ENCODE data around the gene NRXN3. TPM values are rescaled to one million over a fixed set of nuclear protein-coding genes. Genes with fewer than 3 reads are reported as not detected.

NRXN3 gene
- total RNA-seq, 1 donor, result 2.5 TPM

GRCh38 chr14:79656496-79656895, 1486.3 kb downstream of the NRXN3 start:
- no peak overlapping the region for H3K27ac ChIP-seq (ENCODE audit: low read depth, low read length)
- no peak overlapping the region for H2AFZ ChIP-seq (ENCODE audit: low read length)
- no peaks in the 10 kb centered on the region for H3K79me2 ChIP-seq (ENCODE audit: insufficient read depth, low read length)
- H4K20me1 ChIP-seq (ENCODE audit: insufficient read depth, low read length), result no peaks in the 10 kb centered on the region
- no peaks in the 10 kb centered on the region for H3K9me3 ChIP-seq (ENCODE audit: low read depth, low read length)
- TF ChIP-seq CTCF (IDR thresholded peaks at IDR 0.05; ENCODE audit: extremely low read depth, low read depth, low read length), result no peak
- DNase-seq (ENCODE audit: insufficient read length, low spot score, missing footprints), result no peak
- H3K36me3 ChIP-seq (ENCODE audit: insufficient read depth, low read length), result no peaks in the 10 kb centered on the region
- no peak overlapping the region for H3K4me3 ChIP-seq (ENCODE audit: insufficient read depth, low read length)
- no peak overlapping the region for H3K4me2 ChIP-seq (ENCODE audit: insufficient read depth, low read length)
- H3K4me1 ChIP-seq (ENCODE audit: insufficient read depth, low read length), result no peaks in the 10 kb centered on the region
- no peaks in the 10 kb centered on the region for H3K27me3 ChIP-seq (ENCODE audit: insufficient read depth, low read length)

- H3K4me2 ChIP-seq (ENCODE audit: insufficient read depth, low read length), result no peak overlapping the region
- no peak for TF ChIP-seq CTCF (IDR thresholded peaks at IDR 0.05; ENCODE audit: extremely low read depth, low read depth, low read length)
- no peaks in the 10 kb centered on the region for H4K20me1 ChIP-seq (ENCODE audit: insufficient read depth, low read length)
- no peaks in the 10 kb centered on the region for H3K9me3 ChIP-seq (ENCODE audit: low read depth, low read length)
- no peaks in the 10 kb centered on the region for H3K27me3 ChIP-seq (ENCODE audit: insufficient read depth, low read length)
- no peaks in the 10 kb centered on the region for H3K79me2 ChIP-seq (ENCODE audit: insufficient read depth, low read length)
- H3K4me3 ChIP-seq (ENCODE audit: insufficient read depth, low read length), result no peak overlapping the region
- no peak for DNase-seq (ENCODE audit: insufficient read length, low spot score, missing footprints)
- no peak overlapping the region for H2AFZ ChIP-seq (ENCODE audit: low read length)
- H3K36me3 ChIP-seq (ENCODE audit: insufficient read depth, low read length), result no peaks in the 10 kb centered on the region
- no peaks in the 10 kb centered on the region for H3K4me1 ChIP-seq (ENCODE audit: insufficient read depth, low read length)
- no peak overlapping the region for H3K27ac ChIP-seq (ENCODE audit: low read depth, low read length)
Measured at GRCh38 chr14:79658221-79658620, 1488.0 kb downstream of the NRXN3 start.

- DNase-seq (ENCODE audit: insufficient read length, low spot score, missing footprints), result no peak
- no peaks in the 10 kb centered on the region for H3K27me3 ChIP-seq (ENCODE audit: insufficient read depth, low read length)
- no peaks in the 10 kb centered on the region for H3K36me3 ChIP-seq (ENCODE audit: insufficient read depth, low read length)
- no peak overlapping the region for H3K4me2 ChIP-seq (ENCODE audit: insufficient read depth, low read length)
- no peaks in the 10 kb centered on the region for H3K79me2 ChIP-seq (ENCODE audit: insufficient read depth, low read length)
- no peaks in the 10 kb centered on the region for H3K9me3 ChIP-seq (ENCODE audit: low read depth, low read length)
- TF ChIP-seq CTCF (IDR thresholded peaks at IDR 0.05; ENCODE audit: extremely low read depth, low read depth, low read length), result no peak
- no peak overlapping the region for H3K4me3 ChIP-seq (ENCODE audit: insufficient read depth, low read length)
- no peaks in the 10 kb centered on the region for H4K20me1 ChIP-seq (ENCODE audit: insufficient read depth, low read length)
- H3K27ac ChIP-seq (ENCODE audit: low read depth, low read length), result no peak overlapping the region
- no peaks in the 10 kb centered on the region for H3K4me1 ChIP-seq (ENCODE audit: insufficient read depth, low read length)
- no peak overlapping the region for H2AFZ ChIP-seq (ENCODE audit: low read length)
Measured at GRCh38 chr14:79658769-79659168, 1488.6 kb downstream of the NRXN3 start.

- TF ChIP-seq CTCF (IDR thresholded peaks at IDR 0.05; ENCODE audit: extremely low read depth, low read depth, low read length), result no peak
- H3K36me3 ChIP-seq (ENCODE audit: insufficient read depth, low read length), result no peaks in the 10 kb centered on the region
- no peak overlapping the region for H3K4me2 ChIP-seq (ENCODE audit: insufficient read depth, low read length)
- H3K4me3 ChIP-seq (ENCODE audit: insufficient read depth, low read length), result no peak overlapping the region
- H3K79me2 ChIP-seq (ENCODE audit: insufficient read depth, low read length), result no peaks in the 10 kb centered on the region
- no peaks in the 10 kb centered on the region for H3K27me3 ChIP-seq (ENCODE audit: insufficient read depth, low read length)
- no peak overlapping the region for H2AFZ ChIP-seq (ENCODE audit: low read length)
- no peak for DNase-seq (ENCODE audit: insufficient read length, low spot score, missing footprints)
- no peak overlapping the region for H3K27ac ChIP-seq (ENCODE audit: low read depth, low read length)
- no peaks in the 10 kb centered on the region for H4K20me1 ChIP-seq (ENCODE audit: insufficient read depth, low read length)
- H3K4me1 ChIP-seq (ENCODE audit: insufficient read depth, low read length), result no peaks in the 10 kb centered on the region
- no peaks in the 10 kb centered on the region for H3K9me3 ChIP-seq (ENCODE audit: low read depth, low read length)
Measured at GRCh38 chr14:79660053-79660939, 1490.1 kb downstream of the NRXN3 start.

Data from osteoblast (primary cell).